ENCODE data around the gene KIAA1217. TPM values are rescaled to one million over a fixed set of nuclear protein-coding genes. Genes with fewer than 3 reads are reported as not detected.

Gene KIAA1217
- total RNA-seq, 1 experiment from 2014 or later, result 76.2 TPM

GRCh38 chr10:24289235-24289634, 80.3 kb downstream of the KIAA1217 start:
- intact Hi-C loops (cut with micrococcal nuclease; ENCODE audit: unreplicated experiment), result no loop called here
- no peak for TF ChIP-seq EZH2 (IDR thresholded peaks at IDR 0.05; ENCODE audit: borderline replicate concordance, low read depth, low read length, poor library complexity, severe bottlenecking)
- TF ChIP-seq, protein P1, sequence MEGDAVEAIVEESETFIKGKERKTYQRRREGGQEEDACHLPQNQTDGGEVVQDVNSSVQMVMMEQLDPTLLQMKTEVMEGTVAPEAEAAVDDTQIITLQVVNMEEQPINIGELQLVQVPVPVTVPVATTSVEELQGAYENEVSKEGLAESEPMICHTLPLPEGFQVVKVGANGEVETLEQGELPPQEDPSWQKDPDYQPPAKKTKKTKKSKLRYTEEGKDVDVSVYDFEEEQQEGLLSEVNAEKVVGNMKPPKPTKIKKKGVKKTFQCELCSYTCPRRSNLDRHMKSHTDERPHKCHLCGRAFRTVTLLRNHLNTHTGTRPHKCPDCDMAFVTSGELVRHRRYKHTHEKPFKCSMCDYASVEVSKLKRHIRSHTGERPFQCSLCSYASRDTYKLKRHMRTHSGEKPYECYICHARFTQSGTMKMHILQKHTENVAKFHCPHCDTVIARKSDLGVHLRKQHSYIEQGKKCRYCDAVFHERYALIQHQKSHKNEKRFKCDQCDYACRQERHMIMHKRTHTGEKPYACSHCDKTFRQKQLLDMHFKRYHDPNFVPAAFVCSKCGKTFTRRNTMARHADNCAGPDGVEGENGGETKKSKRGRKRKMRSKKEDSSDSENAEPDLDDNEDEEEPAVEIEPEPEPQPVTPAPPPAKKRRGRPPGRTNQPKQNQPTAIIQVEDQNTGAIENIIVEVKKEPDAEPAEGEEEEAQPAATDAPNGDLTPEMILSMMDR (conservative IDR thresholded peaks at IDR 0.05; ENCODE audit: low read depth, low read length), result no peak
- no peak overlapping the region for H3K27ac ChIP-seq (ENCODE audit: low read depth, low read length, poor library complexity, severe bottlenecking)
- no peak overlapping the region for H3K4me3 ChIP-seq (ENCODE audit: low read depth, low read length, poor library complexity, severe bottlenecking)
- peaks cover 3% of the 10 kb centered on the region for H3K9me3 ChIP-seq (ENCODE audit: low read depth, low read length, poor library complexity, severe bottlenecking)
- BruUV-seq (replicated peaks), result no TSS peak
- peaks cover 8% of the 10 kb centered on the region for H3K36me3 ChIP-seq (ENCODE audit: insufficient read depth, low read length, poor library complexity, severe bottlenecking)
- DNase-seq (ENCODE audit: low spot score), result no peak
- H3K4me1 ChIP-seq (ENCODE audit: insufficient read depth, low read length, poor library complexity, severe bottlenecking), result peaks cover 20% of the 10 kb centered on the region
- POLR2A ChIA-PET (ENCODE audit: low non-redundant PET), result no interaction called here
- CTCF ChIA-PET, result no interaction called here
- H3K27me3 ChIP-seq (replicated peaks; ENCODE audit: insufficient read depth, low read depth, low read length, poor library complexity), result no peaks in the 10 kb centered on the region

DNA sequence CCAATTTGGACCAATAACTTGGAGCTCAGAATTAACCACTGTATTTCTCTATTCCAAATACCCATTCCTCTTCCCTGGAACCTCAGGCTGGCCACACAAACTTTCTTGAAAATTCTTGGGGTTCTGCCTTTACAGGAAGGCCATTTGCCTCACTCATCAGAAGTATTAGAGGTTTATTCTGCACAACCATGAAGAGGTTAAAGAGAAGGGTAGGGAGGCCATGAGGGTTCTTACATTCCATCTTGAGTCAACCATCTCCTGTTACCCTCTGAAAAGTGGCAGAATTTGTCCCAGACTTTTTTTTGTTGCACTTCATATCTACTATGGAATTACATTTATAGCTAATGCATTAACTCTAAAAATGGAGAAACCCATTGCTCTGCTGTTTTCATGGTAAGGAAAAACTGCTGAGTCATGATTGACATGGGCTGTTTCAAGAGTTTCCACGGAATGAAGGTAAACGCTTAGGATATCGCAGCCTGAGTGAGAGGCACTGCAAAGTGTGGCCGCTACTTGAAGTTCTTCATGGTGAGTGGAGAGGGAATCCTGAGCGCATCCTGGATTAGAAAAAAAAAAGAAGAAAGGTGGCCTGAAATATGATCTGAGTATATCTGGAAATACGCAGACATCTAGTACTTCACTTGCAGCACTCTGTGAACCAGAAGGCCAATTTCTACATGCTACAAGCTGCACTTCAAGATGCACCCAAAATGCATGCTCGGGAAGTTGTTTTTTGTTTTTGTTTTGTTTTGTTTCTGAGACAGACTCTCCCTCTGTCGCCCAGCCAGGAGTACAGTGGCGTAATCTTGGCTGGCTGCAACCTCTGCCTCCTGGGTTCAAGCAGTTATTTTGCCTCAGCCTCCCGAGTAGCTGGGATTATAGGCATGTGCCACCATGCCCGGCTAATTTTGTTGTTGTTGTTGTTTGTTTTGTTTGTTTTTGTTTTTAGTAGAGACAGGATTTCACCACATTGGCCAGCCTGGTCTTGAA, 83.7 kb downstream of the KIAA1217 start:
- Histone ChIP-seq H3K9me3 (ENCODE audit: low read depth, low read length, poor library complexity, severe bottlenecking) (peaks cover 3% of the 10 kb centered on the region), H3K27ac (ENCODE audit: low read depth, low read length, poor library complexity, severe bottlenecking) (no peak overlapping the region), H3K27me3 (replicated peaks; ENCODE audit: insufficient read depth, low read depth, low read length, poor library complexity) (no peaks in the 10 kb centered on the region), H3K4me3 (ENCODE audit: low read depth, low read length, poor library complexity, severe bottlenecking) (no peak overlapping the region), H3K36me3 (ENCODE audit: insufficient read depth, low read length, poor library complexity, severe bottlenecking) (peaks cover 8% of the 10 kb centered on the region), H3K4me1 (ENCODE audit: insufficient read depth, low read length, poor library complexity, severe bottlenecking) (peaks cover 7% of the 10 kb centered on the region)
- no TSS peak for BruUV-seq (replicated peaks)
- ChIA-PET CTCF (no interaction called here), POLR2A (ENCODE audit: low non-redundant PET) (interaction anchor here (0.6 kb wide), 1 partner anchor 278 kb away, joined by 3 read pairs; no protein-coding TSS in a partner anchor)
- intact Hi-C loops (cut with micrococcal nuclease; ENCODE audit: unreplicated experiment), result no loop called here
- no peak for DNase-seq (ENCODE audit: low spot score)
- TF ChIP-seq, protein P1 (conservative IDR thresholded peaks at IDR 0.05; ENCODE audit: low read depth, low read length), result no peak
- TF ChIP-seq EZH2 (IDR thresholded peaks at IDR 0.05; ENCODE audit: borderline replicate concordance, low read depth, low read length, poor library complexity, severe bottlenecking), result no peak

- CTCF ChIA-PET, result interaction anchor here (0.6 kb wide), 1 partner anchor 645 kb away, joined by 3 read pairs; no protein-coding TSS in a partner anchor
- intact Hi-C loops (cut with micrococcal nuclease; ENCODE audit: unreplicated experiment), result no loop called here
- H3K36me3 ChIP-seq (ENCODE audit: insufficient read depth, low read length, poor library complexity, severe bottlenecking), result no peaks in the 10 kb centered on the region
- no peak for TF ChIP-seq EZH2 (IDR thresholded peaks at IDR 0.05; ENCODE audit: borderline replicate concordance, low read depth, low read length, poor library complexity, severe bottlenecking)
- TF ChIP-seq, protein P1 (conservative IDR thresholded peaks at IDR 0.05; ENCODE audit: low read depth, low read length), result no peak
- POLR2A ChIA-PET (ENCODE audit: low non-redundant PET), result no interaction called here
- no peaks in the 10 kb centered on the region for H3K9me3 ChIP-seq (ENCODE audit: low read depth, low read length, poor library complexity, severe bottlenecking)
- BruUV-seq (replicated peaks), result no TSS peak
- DNase-seq (ENCODE audit: low spot score), result no peak
- H3K4me3 ChIP-seq (ENCODE audit: low read depth, low read length, poor library complexity, severe bottlenecking), result no peak overlapping the region
- no peak overlapping the region for H3K27ac ChIP-seq (ENCODE audit: low read depth, low read length, poor library complexity, severe bottlenecking)
- no peaks in the 10 kb centered on the region for H3K27me3 ChIP-seq (replicated peaks; ENCODE audit: insufficient read depth, low read depth, low read length, poor library complexity)
- H3K4me1 ChIP-seq (ENCODE audit: insufficient read depth, low read length, poor library complexity, severe bottlenecking), result peaks cover 6% of the 10 kb centered on the region
Measured at GRCh38 chr10:24299578-24300260, 90.8 kb downstream of the KIAA1217 start.
